GM18951 (cell line): ENCODE data around the gene TSPEAR.

ENCODE experiments used
- POLR2A ChIP-seq: IDR thresholded peaks from 4 replicates; pipeline ENCODE4 v1.6.1; 2011; ENCODE audit warnings: mild to moderate bottlenecking; ENCODE audit not compliant: insufficient read length, insufficient read depth; ENCODE audit errors: extremely low read depth
- in situ Hi-C: fragments of 300-500 bp; cut with MboI; formaldehyde crosslinking; loops from one replicate; pipeline ENCODE4 v1.12.0; 2022; ENCODE audit warnings: low sequenced_read_pairs, mixed read lengths, inconsistent platforms; ENCODE audit not compliant: unreplicated experiment

The TSPEAR gene

GRCh38 chr21:44750675-44751025 is 39.3 kb upstream of the TSPEAR start:
- TF ChIP-seq POLR2A: no peak
- in situ Hi-C loops: no loop called here

- in situ Hi-C loops: no loop called here
- TF ChIP-seq POLR2A: no peak
Observed at GRCh38 chr21:44749759-44750674, 38.6 kb upstream of the TSPEAR start.

- no peak for TF ChIP-seq POLR2A
- in situ Hi-C loops: no loop called here
Observed at GRCh38 chr21:44749116-44749758, 37.9 kb upstream of the TSPEAR start.

GRCh38 chr21:44748621-44749020 is 37.2 kb upstream of the TSPEAR start:
- TF ChIP-seq POLR2A: no peak
- in situ Hi-C loops: no loop called here

GRCh38 chr21:44742418-44743153 is 31.2 kb upstream of the TSPEAR start:
- in situ Hi-C loops: no loop called here
- TF ChIP-seq POLR2A: no peak

GRCh38 chr21:44741921-44742320 is 30.5 kb upstream of the TSPEAR start:
- TF ChIP-seq POLR2A: no peak
- in situ Hi-C loops: no loop called here

DNA sequence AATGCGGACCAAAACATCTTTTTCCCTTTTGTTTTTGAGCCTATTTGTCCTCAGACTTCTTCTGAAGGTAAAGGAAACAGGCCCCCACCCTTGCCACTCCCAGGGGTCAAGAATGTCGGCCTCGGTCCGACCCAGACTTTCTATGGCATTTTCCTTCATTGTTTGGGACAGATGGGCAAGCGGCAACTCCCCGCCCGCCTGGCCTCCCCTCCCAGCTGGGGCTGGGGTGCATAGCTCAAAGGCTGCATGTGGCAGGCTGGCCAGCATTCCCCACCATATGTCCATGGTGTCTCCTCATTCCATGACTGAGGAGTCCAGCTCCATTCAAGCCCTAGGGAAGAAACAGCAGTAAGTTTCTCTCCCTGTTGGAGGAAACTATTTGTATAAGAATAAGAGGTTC is 29.4 kb upstream of the TSPEAR start:
- TF ChIP-seq POLR2A: no peak
- in situ Hi-C loops: no loop called here

- in situ Hi-C loops: no loop called here
- no peak for TF ChIP-seq POLR2A
Observed at GRCh38 chr21:44739316-44739715, 27.9 kb upstream of the TSPEAR start.

GRCh38 chr21:44738621-44739020 is 27.2 kb upstream of the TSPEAR start:
- no peak for TF ChIP-seq POLR2A
- in situ Hi-C loops: no loop called here

DNA sequence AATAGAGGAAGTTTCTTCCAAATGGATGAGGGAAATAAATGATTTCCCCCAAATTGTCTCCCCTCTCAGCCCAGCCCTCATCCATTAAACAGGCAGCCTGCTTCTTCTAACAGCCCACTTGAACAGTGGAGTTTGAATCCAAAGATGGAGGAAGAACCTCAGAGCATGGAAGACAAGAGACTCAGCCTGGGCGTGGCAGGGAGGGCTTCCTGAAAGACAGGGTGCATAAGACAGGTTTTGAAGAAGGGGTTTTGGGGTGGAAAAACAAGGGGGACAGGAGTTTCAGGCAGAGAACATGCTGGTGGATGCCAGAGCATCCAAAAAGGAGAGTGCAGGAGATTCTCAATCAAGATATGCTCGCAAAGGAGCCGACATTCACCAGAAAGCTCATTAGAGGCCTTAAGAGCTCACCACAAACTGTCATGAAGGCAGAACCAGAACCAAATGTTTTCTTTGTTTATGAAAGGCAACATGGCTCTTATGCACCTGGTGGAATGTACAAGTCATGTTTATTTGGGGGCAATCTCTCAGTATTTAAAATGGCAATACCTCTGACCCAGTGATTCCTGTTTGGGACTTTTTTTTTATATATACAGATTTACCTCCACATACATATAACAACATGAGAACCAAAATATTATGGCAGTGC is 26.5 kb upstream of the TSPEAR start:
- in situ Hi-C loops: no loop called here
- TF ChIP-seq POLR2A: no peak

GRCh38 chr21:44736291-44737004 is 25.1 kb upstream of the TSPEAR start:
- no peak for TF ChIP-seq POLR2A
- in situ Hi-C loops: no loop called here

GRCh38 chr21:44735821-44736220 is 24.4 kb upstream of the TSPEAR start:
- in situ Hi-C loops: no loop called here
- no peak for TF ChIP-seq POLR2A
